SJSA1 (cell line): Measurements from ENCODE around the gene KIF16B. TPM values are rescaled to one million over a fixed set of nuclear protein-coding genes. Genes with fewer than 3 reads are reported as not detected.

Experiments
- DNase-seq, 2 experiments: peaks; one replicate each; pipeline ENCODE4 v3.0.0-alpha.2; 2015 to 2020; ENCODE audit warnings: low spot score in 2 of 2, low read depth in 1 of 2
- H3K27ac ChIP-seq: fragments of 250-450 bp; sonication (Bioruptor Pico); 2 replicates; pipeline ENCODE4 v1.5.1; 2020; ENCODE audit warnings: mild to moderate bottlenecking, moderate library complexity
- H3K27me3 ChIP-seq: fragments of 250-450 bp; sonication (Bioruptor Pico); replicated peaks from 2 replicates; pipeline ENCODE4 v1.5.1; 2020; ENCODE audit warnings: mild to moderate bottlenecking, moderate library complexity
- H3K36me3 ChIP-seq: fragments of 250-450 bp; sonication (Bioruptor Pico); 2 replicates; pipeline ENCODE4 v1.5.1; 2020; ENCODE audit warnings: mild to moderate bottlenecking
- H3K4me1 ChIP-seq: fragments of 250-450 bp; sonication (Bioruptor Pico); replicated peaks from 2 replicates; pipeline ENCODE4 v1.6.1; 2021; ENCODE audit warnings: mild to moderate bottlenecking
- H3K4me3 ChIP-seq: fragments of 250-450 bp; sonication (Bioruptor Pico); 2 replicates; pipeline ENCODE4 v1.5.1; 2020; ENCODE audit warnings: mild to moderate bottlenecking
- H3K9me3 ChIP-seq: fragments of 250-450 bp; sonication (Bioruptor Pico); replicated peaks from 2 replicates; pipeline ENCODE4 v1.5.1; 2020; ENCODE audit warnings: mild to moderate bottlenecking
- total RNA-seq: library from RNA; depleted of rRNA; stranded (reverse); fragments of >200 nt; shearing (Covaris generic); gene quantifications from 2 replicates; pipeline ENCODE4 v1.2.3, GENCODE V29; 2014

The KIF16B gene
- total RNA-seq, 1 experiment from 2014 or later, result 3.7 TPM

DNA sequence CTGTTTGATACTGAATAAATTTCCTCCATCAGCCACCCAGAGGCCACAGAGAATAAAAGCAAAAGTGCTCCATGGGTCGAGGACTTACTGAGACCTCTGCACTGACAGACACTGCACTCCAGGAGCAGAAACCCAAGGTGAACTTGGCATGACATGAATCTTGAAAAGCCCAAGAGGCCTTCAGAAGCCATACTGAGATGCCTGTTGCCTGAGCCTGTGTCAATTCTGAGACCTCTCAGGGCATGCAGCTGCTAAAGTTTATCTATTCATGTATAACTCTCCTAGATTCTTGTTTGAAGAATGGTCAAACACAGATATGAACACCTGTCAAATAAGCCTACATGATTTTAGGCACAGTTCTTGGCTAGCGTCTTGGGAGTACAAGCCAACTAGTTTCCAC lies 145.7 kb downstream of the KIF16B start:
- Histone ChIP-seq H3K27me3 (no peaks in the 10 kb centered on the region), H3K9me3 (no peaks in the 10 kb centered on the region), H3K4me1 (no peaks in the 10 kb centered on the region), H3K27ac (no peak overlapping the region), H3K36me3 (no peaks in the 10 kb centered on the region), H3K4me3 (no peak overlapping the region)
- DNase-seq, result no peak

DNA sequence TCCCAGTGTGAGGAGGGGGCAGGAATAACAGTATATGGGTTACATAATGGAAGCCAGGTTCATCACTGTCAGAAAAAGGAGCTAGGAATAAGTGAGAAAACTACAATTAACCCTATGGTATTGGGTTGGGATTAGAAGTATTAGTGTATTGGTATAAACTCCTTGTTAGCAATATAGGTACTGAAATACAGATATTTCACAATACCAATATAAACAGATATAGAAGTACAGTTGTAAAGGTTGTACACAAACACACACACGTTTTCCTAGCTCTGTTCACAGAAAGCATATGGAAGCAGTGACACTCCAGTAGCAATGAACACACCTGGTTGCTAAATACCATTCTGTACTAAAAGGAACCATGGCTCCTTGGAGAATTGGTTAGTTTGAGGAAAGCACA lies 148.5 kb downstream of the KIF16B start:
- H3K36me3 ChIP-seq, result no peaks in the 10 kb centered on the region
- H3K4me3 ChIP-seq, result no peak overlapping the region
- H3K4me1 ChIP-seq, result no peaks in the 10 kb centered on the region
- no peak overlapping the region for H3K27ac ChIP-seq
- no peaks in the 10 kb centered on the region for H3K27me3 ChIP-seq
- no peaks in the 10 kb centered on the region; the same call in 1 of the 2 replicates for H3K9me3 ChIP-seq
- no peak for DNase-seq

DNA sequence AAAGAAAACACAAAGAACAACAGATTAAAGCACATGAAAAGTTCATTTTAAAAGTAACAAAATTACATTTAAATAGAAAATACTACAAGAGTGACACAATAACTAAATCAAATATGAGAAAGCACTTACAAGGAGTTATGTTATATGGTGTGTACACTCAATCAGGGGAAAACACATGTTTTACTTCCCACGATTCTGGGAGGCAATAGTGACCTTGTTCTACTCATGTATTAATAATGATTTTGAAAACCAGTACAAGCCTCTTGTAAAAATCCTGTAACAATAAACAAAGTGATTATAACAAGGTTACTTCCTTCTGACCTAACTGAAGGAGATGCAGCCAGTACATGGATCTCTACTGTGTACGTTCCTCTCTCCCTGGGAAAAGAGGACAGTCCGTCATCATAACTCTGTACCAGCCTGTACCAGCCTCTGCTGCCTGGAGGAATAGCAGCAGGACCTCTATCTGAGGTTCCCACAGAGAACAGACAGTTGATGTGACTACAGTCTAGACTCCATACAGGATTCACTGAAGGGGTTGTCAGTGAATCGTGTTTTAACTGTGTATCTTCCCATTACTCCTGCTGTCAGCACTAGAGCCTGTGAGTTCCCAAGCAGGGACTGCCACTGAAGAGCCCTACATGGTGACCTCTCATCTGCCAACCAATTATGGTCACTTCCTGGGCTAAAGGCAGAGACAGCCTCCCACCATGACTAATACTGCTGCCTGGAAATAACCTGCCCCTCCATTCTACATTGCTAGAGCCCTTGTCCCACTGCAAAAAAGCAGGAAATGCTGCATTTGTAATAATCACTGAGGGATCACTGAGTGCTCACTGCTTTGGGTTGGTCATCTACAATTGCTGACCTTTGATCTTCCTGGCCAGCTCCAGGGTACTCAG lies 149.7 kb downstream of the KIF16B start:
- Histone ChIP-seq H3K4me1 (no peaks in the 10 kb centered on the region), H3K36me3 (no peaks in the 10 kb centered on the region), H3K9me3 (no peaks in the 10 kb centered on the region; the same call in 1 of the 2 replicates), H3K4me3 (no peak overlapping the region), H3K27me3 (no peaks in the 10 kb centered on the region), H3K27ac (no peak overlapping the region)
- no peak for DNase-seq

DNA sequence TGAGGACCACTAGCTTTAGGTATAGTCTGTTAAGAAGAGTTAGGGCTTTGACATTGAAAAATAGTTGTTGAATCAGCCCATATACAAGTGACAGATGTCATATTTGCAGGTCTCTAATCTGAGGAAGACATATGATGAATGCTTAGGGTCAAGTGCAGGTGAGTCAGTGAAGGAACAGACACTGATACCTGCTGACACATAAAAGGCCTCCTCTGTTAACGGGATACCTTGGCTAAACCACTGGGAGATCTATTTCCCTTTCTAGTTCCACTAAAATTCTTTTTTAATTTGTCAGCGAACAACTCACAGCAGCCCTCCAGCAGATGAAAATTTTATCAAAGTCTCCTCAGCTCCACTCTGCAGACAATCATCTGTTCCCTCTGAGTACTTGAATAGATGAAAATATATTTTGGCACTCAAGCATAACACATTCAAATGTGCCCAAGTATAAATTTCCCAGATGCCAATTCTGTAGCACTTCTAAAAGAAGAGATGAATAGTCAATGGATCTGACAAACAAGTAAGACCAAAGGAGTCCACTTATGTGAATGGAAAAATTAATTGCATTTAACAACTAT lies 154.0 kb downstream of the KIF16B start:
- Histone ChIP-seq H3K9me3 (no peaks in the 10 kb centered on the region; the same call in 1 of the 2 replicates), H3K4me1 (no peaks in the 10 kb centered on the region), H3K36me3 (no peaks in the 10 kb centered on the region), H3K27me3 (no peaks in the 10 kb centered on the region), H3K4me3 (no peak overlapping the region), H3K27ac (no peak overlapping the region)
- no peak for DNase-seq

DNA sequence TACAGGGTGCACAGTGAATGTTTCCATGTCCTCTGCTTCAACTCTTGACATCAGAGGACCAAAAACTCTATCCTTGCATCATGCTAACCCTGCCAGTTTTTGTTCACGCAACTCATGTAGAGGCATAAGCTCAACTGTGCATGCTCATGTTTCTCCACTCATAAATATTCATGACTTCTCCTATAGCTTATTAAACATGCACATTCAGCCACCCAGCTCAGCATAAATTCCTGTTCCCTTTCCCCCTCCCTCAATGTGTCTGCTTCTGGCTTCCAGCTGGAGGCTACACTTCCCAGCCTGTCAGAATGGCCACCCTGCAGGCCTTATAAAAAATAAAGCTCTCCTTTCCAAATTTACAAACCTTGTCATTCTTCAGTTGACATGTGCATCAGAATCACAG lies 154.6 kb downstream of the KIF16B start:
- H3K27me3 ChIP-seq, result no peaks in the 10 kb centered on the region
- no peaks in the 10 kb centered on the region for H3K36me3 ChIP-seq
- no peaks in the 10 kb centered on the region; the same call in 1 of the 2 replicates for H3K9me3 ChIP-seq
- H3K4me3 ChIP-seq, result no peak overlapping the region
- no peaks in the 10 kb centered on the region for H3K4me1 ChIP-seq
- DNase-seq, result no peak
- no peak overlapping the region for H3K27ac ChIP-seq

DNA sequence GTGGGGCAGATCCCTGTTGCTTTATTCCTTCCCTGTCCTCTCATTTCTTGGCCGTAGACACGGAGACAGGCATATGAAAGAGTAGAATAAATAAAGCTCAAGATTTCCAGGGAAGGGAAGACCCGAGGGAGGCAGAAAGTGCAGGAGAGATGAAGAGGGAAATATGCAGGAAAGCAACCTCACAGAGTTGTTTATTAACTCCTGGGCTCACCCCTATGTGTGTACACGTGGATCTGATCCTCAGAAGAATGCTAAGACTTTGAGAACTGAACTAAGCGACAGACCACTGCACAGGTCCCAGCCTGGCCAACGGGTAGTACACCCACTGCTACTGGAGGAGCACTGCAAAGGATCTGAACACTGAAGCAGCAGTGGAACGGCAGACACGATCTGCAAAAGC lies 156.2 kb downstream of the KIF16B start:
- Histone ChIP-seq H3K4me1 (no peaks in the 10 kb centered on the region), H3K36me3 (no peaks in the 10 kb centered on the region), H3K27me3 (no peaks in the 10 kb centered on the region), H3K27ac (no peak overlapping the region), H3K4me3 (no peak overlapping the region), H3K9me3 (no peaks in the 10 kb centered on the region; the same call in 1 of the 2 replicates)
- DNase-seq, result no peak

DNA sequence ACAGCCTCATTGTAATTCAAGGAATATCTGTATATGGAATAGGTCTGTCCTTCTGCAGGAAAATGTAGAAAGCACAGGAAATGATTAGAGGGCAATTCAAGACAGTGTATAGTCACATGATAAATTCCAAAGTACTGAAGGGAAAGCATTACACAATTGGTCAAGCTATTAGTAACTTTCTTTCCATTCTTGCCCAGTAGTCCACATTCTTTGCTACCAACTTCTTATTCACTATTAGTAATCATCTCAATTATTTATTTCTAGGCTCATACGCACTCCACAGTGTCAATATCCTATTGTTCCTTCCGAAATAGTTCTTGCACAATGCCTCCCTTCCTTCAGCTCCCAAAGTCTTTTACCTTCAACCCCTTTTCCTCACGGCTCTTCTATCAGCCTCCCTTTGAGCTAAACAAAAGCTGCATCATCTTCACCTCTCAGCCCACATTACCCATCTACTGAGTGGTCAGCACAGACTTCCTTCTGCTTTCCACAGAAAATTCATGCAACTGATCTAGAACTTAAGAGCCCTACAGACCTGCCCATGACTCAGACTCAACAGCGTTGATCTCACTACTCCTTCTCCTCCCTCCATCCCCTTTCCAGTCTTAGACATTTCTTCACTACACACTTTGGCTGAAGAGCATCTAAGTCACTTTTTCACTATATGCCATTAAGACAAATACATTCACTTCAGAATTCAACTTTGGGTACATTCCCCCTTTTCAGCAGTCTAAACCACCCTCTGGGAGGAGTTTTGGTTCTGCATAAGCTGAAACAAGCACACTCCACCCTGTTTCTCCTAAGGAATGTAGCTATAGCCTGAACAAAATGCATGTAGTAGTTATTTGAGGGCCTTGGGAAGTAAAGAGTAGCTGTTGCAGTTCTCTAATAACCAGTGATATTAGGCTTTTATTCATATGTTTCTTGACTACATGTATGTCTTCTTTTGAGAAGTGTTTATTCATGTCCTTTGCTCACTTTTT lies 157.9 kb downstream of the KIF16B start:
- Histone ChIP-seq H3K4me3 (no peak overlapping the region), H3K27ac (no peak overlapping the region), H3K27me3 (no peaks in the 10 kb centered on the region), H3K4me1 (no peaks in the 10 kb centered on the region), H3K36me3 (no peaks in the 10 kb centered on the region), H3K9me3 (no peaks in the 10 kb centered on the region; the same call in 1 of the 2 replicates)
- DNase-seq, result no peak

DNA sequence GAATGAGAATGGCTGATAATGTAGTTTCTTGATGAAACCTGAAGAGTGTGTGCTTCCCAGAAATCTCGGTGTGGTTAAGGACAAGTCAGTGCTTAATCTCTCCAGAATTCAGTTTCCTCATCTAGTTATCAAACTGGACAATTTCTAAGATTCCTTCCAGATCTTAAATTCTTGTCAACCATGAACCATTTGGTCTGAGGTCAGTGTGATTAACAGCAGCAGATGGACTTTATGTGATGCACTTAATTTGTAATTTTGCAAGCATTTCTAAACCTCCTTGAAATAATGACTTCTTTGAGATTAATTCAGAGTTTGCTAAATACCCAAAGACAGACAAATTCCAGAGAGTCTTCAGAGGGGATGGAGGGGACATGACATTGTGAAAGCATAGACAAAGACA lies 160.3 kb downstream of the KIF16B start:
- no peak overlapping the region for H3K27ac ChIP-seq
- H3K9me3 ChIP-seq, result peaks cover 5% of the 10 kb centered on the region; the same call in 1 of the 2 replicates
- no peak for DNase-seq
- no peaks in the 10 kb centered on the region for H3K36me3 ChIP-seq
- no peaks in the 10 kb centered on the region for H3K27me3 ChIP-seq
- H3K4me1 ChIP-seq, result no peaks in the 10 kb centered on the region
- no peak overlapping the region for H3K4me3 ChIP-seq

DNA sequence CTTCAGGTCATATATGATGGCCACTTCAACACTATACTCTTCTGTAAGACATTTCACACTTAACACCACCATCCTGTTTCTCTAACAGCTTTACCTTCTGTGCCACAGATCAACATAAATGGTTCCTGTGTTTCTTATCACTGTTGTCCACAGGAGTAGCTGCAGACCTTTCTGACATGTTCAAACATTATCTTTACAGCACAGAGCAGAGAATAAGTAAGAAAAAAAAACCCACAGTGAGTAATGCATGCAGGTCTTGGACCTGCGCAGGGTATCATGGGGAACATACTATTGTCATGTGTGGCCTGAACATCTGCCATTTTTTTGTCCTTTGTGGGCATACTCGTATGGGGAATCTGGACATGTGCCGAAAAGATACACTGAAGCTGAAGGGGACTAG lies 161.9 kb downstream of the KIF16B start:
- H3K9me3 ChIP-seq, result peaks cover 5% of the 10 kb centered on the region; the same call in 1 of the 2 replicates
- DNase-seq, result no peak
- H3K4me3 ChIP-seq, result no peak overlapping the region
- no peaks in the 10 kb centered on the region for H3K36me3 ChIP-seq
- H3K27me3 ChIP-seq, result no peaks in the 10 kb centered on the region
- no peak overlapping the region for H3K27ac ChIP-seq
- no peaks in the 10 kb centered on the region for H3K4me1 ChIP-seq

DNA sequence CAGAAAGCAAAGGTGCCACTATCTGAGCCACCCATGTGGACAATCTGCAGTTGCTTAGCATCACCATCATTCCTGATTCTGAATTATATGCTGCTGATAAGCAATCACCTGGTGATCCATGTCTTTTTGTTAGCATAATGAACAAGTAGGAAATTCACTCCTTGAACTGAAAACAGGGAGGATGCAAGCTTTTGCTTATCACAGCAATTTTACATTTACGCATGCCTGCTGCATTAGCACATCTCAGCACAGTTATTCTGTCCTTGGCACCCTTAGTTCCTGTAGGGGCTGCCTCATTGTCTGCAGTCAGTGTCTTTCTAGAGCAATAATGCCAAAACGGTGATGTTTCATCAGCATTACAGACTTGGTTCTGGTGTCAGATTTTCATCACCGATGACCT lies 162.6 kb downstream of the KIF16B start:
- Histone ChIP-seq H3K4me1 (no peaks in the 10 kb centered on the region), H3K27me3 (no peaks in the 10 kb centered on the region), H3K36me3 (no peaks in the 10 kb centered on the region), H3K27ac (no peak overlapping the region), H3K9me3 (peaks cover 5% of the 10 kb centered on the region; the same call in 1 of the 2 replicates), H3K4me3 (no peak overlapping the region)
- DNase-seq, result no peak

DNA sequence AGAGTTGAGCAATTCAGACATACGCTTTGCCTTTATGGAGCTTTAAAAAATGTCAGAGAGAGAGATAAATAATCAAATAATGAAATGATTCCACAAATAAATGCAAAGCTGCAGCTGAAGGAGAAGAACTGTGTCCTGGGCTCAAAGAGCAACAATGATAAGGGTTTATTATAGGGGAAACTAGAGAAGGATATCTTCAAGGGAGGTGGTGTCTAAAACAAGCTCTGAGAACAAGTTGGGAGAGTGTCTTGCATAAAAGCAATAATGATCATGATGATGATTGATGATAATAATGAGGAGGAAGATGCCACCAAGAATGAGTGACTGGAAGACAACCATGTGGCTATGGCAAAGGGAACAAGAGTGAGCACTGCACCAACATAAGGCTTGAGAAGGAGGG lies 164.3 kb downstream of the KIF16B start:
- Histone ChIP-seq H3K9me3 (peaks cover 10% of the 10 kb centered on the region; the same call in 1 of the 2 replicates), H3K4me3 (no peak overlapping the region), H3K4me1 (no peaks in the 10 kb centered on the region), H3K27ac (no peak overlapping the region), H3K27me3 (no peaks in the 10 kb centered on the region), H3K36me3 (no peaks in the 10 kb centered on the region)
- DNase-seq, result no peak

DNA sequence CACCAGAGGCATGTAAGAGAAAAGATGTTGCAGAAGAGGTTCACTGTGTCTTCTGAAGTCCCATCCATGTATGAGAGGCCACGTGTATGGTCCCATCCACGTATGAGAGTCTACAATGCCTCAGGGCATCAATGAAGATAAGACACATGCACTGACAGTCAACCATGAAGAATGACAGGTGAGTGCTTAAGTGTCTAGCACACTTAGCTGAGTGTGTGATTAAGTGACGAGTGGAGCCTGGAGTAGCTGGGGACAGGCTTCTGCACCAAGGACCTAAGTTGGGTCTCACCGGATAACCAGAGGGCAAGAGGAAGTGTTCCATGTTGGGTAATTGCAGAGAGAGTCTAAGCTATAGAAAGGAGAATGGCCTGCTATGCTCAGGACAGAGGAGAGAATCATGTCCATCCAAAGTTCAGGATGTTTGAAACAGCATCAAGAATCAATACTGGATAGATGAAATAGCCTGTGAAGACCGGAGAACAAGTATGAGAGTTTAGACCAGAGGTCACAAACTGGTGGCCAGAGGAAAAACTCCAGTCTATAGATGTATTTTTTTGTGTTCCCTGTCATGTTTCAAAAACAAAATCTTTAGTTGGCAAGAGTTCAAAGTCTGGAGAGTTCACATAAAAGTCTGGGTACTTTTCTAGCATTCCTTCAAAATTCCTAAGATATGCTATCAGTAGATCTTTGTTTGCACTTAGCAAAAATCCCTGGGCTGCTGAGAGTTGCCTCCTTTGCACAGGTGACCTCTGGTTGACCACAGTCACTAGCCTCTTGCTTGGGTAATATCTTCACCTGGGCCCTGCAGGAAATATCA lies 165.8 kb downstream of the KIF16B start:
- H3K36me3 ChIP-seq, result no peaks in the 10 kb centered on the region
- no peaks in the 10 kb centered on the region for H3K4me1 ChIP-seq
- H3K9me3 ChIP-seq, result peaks cover 10% of the 10 kb centered on the region; the same call in 1 of the 2 replicates
- DNase-seq, result no peak
- no peaks in the 10 kb centered on the region for H3K27me3 ChIP-seq
- H3K27ac ChIP-seq, result no peak overlapping the region
- no peak overlapping the region for H3K4me3 ChIP-seq

DNA sequence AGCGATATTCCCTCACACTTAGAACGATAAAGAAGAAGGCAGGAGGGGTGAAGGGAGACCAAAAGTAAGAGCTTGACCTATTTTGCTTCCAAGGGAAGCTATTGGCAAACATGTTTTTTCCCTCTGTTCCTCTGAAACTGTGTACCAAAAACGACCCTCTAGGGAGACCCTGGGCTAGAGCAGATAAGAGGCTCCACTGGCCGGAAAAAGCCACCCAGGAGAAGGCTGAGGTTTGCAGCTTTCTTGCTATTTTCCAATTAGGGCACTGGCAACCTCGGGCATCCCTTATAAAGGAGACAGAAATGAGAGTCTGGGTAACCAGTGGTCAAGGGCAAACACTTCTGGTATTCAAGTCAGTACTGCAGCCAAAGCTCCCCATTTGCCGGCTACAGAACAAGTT lies 168.0 kb downstream of the KIF16B start:
- DNase-seq, result no peak
- Histone ChIP-seq H3K4me3 (no peak overlapping the region), H3K27ac (no peak overlapping the region), H3K27me3 (no peaks in the 10 kb centered on the region), H3K36me3 (no peaks in the 10 kb centered on the region), H3K9me3 (0 out of 2 replicates have a peak, but pooled peaks cover 10% of the 10 kb centered on the region), H3K4me1 (no peaks in the 10 kb centered on the region)
